CD4-positive, alpha-beta T cell treated with Interleukin-1 beta for 1 hour (primary cell): Measurements from ENCODE around the gene TPPP.
"Not testable (repeated sequence)": the region's sequence is repeated elsewhere in the genome, so short reads cannot be mapped to it uniquely, and the experiment has no call there.

ENCODE experiments used
- DNase-seq, 2 donors: peaks; one replicate each; pipeline ENCODE4 v3.0.0-alpha.2; 2020 to 2022

TPPP gene

DNA sequence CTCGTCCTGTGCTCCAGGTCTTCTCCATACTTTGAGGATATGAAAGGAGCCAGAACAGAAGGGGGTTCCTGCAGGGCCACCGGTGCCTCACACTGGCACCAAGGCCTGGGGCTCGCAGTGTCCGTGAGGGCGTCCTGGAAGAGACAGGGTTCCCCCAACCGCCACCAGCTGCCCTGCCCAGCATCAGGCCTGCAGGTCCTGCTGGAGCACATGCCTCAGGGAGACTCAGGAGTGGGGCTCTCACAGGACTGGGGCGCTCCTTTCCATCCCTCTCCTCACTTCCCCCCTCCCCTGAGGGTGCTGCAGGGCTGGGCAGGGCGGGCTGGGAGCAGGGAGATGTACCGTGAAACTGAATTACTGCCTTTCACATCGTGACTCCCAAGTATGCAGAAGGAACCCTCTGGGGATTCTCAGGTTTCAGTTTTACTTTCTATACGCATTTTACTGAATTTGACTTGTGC lies 49.3 kb downstream of the TPPP start:
- no peak for DNase-seq

DNA sequence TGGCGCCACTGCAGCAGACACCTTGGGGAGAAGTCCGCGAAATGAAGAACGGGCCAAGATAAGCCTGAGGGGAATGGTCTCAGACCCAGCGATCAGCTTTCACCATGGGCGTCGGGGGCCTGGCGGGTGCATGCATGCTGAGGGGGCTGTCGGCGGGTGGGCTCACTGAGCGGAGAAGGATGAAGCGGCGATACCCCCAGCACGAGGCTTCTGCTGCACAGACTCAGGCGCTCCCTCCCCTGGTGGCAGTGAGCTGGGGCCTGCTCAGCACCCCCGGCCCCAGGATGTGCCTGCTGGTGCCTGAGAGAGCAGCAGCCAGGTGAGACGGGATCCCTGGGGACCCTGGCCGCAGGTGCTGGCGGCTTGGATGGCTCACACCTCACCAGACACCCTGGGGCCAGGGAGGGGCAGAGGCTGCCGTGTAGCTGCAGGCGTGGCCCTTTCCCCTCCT lies 49.8 kb downstream of the TPPP start:
- DNase-seq, result no peak

DNA sequence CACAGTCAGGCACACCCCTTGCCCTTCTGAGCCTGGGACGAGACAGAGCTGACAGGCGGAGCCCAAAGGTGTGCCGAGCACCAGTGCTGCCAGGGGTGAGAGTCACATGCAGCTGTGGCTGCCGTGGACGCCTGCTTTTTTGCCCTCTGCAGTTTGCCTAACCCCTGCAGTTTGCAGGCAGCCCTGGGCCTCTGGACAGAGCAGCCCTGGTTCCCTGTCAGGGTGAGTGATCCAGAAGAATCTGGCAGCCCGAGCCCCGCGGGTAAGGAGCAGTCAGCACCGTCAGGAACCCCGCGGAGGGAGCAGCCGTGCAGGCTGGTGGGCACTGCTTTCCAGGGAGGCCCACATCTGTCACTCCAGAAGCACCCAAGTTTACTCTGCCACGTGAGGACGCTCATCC lies 50.7 kb downstream of the TPPP start:
- no peak for DNase-seq

DNA sequence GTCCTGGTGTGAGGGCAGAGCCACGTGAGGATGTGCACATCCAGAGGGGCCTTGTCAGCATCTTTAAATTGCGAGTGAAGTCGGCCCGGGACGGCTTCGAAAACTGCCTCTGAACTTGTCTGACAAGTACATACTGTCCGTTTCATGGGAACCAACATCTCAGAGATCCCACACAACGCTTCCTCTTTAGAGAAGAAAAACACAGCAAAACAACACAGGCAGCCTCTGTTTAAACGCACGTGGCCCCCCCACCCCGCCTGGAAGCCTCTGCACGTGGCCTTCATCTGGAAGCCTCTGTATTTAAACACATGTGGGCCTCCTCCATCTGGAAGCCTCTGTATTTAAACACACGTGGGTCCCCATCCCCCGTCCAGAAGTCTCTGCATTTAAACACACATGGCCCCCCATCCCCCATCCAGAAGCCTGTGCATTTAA lies 51.8 kb downstream of the TPPP start:
- no peak for DNase-seq

DNA sequence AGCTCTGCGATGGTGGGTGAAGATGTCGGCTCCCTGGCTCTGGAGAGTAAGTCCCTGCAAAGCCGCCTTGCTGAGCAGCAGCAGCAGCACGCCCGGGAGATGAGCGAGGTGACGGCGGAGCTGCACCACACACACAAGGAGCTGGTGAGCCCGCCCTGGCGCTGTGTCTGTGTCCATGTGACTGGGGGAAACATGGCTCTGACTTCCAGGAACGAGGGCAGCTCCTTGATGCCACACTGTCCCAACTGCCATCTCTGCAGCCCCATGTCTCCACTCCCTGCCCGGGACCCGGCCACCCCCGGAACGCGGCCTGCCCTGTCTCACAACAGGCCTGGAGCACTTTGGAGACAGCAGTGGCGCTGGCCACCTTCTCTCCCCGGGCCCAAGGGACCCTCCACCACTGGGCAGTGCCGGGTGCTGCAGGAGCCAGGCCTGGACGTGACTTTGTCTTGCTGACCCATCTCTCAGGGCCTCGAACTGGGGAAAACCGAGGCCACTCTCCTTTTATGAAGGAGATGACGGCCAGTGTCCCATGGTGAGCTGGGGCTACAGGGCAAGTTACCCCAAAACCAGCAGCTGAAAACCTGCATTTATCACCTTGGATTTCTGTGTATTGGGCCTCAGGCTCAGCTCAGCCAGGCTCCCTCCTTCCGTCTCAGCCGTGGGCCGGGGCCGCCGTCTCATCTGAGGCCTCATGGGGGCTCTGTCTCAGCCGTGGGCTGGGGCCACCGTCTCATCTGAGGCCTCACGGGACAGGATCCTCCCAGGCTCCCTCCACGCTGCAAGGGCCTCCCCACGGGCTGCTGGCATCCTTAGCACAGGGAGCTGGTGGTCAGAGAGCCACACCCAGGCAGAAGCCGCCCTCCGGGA lies 52.5 kb downstream of the TPPP start:
- no peak for DNase-seq

DNA sequence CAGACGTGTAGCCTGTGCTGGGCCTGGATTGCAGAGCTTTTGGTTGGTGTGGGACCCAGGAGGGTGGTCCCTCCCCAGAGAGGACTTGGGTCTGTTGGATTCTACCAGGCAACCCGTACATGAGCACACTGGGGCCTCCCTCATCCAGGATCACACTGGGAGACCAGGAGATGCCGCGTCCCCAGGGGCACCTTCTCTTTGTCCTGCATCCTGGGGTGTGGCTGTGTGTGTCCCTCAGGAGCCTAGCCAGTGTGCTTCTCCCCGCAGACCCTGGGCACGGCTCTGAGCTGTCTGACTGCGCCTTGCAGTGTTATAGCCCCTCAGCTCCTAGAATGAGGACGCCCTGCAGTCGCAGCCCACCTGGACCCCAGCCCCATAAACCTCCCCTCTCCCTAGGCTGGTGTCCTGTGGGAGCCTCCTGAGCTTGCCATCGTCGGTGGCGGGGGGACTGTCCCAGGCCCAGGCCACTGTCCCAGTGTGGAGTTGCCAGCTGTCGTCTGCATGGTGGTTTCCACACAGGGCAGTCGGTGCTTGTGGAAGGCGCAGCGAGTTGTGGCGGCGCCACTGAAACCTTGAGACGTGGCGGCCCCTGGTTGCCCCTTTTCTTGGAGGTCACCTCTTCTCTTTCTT lies 53.5 kb downstream of the TPPP start:
- no peak for DNase-seq

DNA sequence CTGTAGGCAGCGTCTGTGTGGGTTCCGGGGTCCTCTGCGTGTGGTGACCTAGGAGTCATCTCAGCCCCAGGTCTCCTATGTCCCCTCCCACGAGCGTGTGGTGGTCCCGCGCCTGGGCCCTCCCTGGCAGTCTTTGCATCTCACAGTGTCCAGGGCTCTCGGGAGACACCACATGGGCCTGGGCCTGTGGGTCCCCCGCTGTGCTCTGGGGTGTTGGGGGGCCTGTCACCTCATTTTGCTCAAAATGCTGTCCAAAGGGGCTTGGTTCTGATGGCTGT lies 54.0 kb downstream of the TPPP start:
- DNase-seq, result no peak

DNA sequence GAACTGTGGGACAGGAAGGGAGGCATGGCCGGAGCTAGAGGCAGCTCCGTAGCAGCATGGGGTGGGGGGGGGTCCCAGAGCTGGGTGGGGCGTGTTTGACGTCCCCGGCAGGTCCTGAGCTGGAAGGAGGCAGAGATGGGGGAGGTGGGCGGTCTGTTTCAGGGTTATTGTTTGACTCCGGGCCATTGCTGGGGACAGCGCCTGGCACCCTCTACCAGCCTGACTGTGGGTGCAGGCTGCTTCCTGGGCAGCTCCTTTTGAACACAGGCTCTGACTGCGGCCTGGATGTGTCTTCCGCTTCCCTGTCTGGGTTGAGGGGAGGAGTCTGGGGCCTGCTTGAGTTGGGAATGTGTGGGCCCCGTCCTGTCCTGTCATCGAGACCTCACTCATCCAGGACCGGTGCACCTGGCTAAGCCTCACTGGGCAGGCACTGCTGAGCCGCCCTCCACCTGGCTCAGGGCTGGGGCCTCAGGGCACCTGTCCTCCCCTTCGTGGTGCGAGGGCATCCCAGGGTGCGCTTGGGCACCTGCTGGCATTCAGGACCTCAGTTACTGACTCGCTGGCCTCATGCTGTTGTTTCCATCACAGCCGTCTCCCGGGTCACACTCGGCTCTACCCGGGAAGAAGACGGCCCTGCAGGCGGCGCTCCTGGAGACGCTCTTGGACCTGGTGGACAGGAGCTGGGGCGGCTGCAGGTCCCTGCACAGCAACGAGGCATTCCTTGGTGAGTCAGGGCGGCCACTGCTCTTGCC lies 54.5 kb downstream of the TPPP start:
- no peak for DNase-seq

DNA sequence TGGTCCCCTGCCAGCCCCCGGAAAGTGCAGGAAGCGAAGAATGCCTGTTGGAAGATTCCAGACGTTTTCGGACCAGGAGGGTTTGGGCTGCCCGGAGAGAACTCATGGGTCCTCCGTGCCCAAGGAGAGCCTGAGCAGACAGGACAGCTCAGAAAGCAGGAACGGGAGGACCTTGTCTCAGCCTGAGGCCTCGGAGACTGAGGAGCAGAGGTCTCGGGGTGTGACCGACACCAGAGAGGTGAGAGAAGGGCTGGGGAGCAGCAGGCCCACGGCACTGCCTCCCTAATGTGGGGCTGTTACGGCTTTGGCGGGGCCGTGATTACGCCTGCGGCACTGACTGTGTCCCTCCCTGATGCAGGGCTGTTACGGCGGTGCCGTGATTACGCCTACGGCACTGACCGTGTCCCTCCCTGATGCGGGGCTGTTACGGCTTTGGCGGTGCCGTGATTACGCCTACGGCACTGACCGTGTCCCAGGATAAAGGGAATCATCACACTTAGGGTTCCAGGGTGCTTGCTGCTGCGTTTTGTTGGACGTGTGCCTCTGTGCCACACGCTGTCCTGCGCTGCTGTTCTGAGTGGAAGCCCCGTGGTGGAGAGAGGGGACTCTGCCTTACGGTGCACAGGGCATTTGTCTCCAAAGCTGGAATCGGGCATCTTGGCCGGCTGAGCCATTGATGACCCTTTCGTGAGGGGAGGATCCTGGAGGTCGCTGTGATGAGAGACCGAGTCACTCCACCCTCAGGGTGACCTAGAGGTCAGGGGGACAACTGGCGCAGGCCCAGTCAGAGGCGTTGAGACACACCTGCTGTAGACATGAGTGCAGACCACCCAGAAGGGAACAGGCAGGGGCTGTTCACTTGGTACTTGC lies 55.3 kb downstream of the TPPP start:
- DNase-seq, result no peak

DNA sequence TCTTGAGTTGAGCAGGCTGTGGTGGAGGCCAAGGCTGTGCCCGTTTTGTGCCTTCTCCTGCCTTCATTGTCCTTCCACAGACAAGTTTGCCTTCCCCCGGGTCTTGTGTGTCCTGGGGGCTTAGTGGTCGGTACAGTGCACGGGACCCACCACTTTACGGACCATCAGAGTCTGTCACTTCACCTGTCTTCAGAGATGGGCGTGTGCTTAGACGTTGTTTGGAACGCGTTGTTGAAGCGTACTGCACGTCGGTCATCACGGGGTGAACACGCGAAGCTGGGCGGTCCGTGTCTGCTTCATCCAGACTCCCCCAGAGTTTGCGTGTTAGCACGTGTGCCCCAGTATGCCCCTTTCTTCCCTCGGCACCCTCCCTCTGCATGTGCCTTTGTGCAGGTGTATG lies 56.2 kb downstream of the TPPP start:
- no peak for DNase-seq

DNA sequence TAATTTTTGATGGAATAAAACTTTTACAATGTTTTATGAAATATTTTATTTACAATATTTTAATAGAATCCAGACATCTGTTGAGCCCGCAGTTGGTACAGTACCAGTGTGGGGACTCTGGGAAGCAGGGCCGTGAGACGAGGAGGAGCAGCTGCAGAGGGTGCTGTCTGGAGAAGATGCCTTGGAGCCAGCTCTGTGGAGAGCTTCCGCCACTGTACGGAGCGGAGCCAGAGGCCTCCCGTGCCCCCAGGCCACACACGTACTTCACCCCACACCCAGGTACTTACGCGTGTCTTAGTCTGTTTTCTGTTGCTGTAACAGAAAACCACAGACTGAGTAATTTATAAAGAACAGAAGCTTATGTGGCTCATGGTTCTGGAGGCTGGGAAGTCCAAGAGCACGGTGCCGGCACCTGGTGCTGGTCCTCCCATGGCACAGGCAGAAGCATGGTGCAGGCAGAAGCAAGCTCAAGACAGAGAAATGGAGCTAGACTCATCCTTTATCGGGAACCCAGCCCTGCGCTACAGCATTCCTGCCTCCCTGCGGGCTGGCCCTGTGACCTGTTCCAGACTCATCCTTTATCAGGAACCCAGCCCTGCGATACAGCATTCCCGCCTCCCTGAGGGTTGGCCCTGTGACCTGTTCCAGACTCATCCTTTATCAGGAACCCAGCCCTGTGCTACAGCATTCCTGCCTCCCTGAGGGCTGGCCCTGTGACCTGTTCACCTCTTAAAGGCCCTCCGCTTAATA lies 57.7 kb downstream of the TPPP start:
- no peak for DNase-seq

DNA sequence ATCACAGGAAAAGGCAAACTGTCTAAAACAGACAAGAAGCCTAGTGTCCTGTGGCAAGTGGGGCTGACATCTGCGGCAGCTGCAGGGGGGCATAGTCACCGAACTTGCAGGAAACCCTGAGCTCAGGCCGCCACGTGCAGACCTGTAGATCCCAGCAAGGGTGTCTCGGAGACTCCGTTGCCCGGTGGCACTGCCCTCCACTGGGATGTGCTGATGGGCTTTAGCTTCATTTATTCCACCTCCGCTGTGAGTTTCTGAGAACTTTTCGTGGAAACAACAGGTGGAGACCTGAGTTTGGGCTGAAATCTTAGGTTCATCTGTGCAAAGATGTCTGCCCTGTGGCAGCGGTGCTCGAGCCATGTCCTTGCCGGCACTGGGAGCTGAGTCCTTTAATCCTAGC lies 59.0 kb downstream of the TPPP start:
- no peak for DNase-seq

DNA sequence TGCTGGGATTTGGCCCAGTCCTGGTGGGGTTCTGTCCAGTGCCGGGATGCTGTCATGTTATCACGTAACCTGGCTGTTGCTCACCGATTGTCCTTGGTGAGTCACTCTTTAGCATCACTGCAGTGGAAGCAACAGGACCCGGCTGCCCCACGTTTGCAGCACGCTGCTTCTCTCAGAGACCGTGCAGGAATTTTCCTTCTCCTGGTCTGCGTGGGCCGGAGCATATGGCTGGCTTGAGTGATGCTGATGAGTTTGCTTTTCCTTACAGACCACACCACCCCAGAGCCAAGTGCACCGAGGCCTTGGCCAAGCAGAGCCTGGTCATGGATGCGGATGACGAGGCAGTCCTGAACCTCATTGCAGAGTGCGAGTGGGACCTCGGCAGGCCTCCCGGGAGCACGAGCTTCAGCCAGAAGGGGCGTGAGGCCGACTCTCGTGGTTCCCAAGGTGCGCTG lies 59.6 kb downstream of the TPPP start:
- no peak for DNase-seq

DNA sequence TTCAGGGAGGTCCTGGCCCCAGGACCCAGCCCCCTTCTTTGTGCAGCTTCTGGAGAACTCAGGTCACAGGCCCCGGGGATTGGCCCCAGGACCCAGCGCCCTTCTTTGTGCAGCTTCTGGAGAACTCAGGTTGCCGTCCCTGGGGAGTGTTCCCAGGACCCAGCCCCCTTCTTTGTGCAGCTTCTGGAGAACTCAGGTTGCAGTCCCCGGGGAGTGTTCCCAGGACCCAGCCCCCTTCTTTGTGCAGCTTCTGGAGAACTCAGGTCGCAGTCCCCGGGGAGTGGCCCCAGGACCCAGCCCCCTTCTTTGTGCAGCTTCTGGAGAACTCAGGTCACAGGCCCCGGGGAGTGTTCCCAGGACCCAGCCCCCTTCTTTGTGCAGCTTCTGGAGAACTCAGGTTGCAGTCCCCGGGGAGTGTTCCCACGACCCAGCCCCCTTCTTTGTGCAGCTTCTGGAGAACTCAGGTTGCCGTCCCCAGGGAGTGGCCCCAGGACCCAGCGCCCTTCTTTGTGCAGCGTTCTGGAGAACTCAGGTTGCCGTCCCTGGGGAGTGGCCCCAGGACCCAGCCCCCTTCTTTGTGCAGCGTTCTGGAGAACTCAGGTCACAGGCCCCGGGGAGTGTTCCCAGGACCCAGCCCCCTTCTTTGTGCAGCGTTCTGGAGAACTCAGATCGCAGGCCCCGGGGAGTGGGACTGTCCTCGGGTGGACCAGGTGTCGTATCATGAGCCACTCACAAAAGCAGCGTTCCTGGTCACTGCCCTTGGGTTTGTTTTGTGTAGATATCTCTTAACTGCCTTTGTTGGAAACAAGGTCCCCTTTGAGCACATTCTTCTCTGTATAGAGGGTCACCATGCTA lies 64.6 kb downstream of the TPPP start:
- DNase-seq, result not testable (repeated sequence)

DNA sequence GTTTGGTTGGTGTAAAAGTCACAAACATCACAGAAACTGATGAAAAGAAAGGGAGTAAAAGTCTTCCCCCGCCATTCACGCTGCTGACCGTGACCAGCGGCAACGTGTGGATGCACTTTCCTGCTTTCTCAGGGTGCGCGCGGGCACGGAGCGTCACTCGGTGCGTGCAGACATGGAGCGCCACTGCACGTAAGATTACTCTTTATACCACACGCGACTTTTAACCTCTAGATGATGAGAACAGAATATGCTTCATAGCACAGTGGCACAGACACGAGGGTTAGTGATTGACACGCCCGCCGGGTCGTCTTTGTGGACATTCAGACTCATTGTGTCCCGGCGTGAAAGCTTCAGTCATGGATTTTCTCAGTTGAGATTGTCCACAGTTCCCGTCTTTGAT lies 65.3 kb downstream of the TPPP start:
- DNase-seq, result no peak

DNA sequence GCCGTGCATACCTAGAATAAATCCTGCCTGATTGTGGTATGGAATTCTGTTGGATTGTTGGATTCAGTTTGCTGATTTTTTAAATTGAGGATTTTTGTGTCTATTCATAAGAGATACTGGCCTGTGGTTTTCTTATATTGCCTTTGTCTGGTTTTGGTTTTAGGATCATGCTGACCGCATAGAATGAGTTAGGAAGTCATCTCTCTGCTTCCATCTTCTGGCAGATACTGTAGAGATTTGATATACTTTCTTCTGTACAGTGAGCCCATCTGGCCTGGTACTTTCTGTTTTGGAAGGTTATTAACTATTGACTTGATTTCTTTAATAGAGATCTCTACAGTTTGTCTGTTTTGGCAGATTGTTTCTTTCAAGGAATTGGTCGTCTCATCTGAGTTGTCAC lies 66.3 kb downstream of the TPPP start:
- DNase-seq, result no peak

DNA sequence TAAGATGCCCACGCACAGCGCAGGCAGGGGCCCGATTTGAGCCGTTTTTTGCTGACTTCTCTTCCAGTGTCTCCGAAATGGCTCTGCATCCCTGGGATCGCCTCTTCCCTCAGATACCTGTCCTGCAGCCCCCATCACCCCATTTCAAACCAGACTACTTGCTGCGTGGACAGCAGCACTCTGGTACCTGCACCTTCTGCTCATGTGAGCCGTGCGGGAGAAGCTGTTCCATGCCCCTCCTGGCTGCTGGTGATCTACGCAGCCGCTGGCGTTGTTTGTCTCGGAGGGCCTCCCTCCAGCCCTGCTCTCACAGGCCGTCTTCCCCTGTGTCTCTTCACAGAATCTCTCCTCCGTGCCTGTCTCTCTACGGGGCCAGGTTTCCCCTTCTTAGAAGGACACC lies 67.6 kb downstream of the TPPP start:
- no peak for DNase-seq

DNA sequence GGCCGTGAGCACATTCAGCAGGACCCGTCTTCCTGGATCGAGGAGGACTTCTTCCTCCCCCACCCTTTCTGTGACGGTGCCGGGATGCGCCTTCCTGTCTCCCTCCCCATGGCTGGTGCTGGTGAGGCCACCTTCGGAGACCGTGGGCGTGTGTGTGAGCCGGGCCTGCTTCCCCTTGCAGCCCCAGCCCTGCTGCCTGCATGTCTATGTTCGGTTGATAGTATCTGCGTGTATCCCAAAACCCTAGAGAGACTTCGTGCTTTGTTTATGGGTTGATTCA lies 68.3 kb downstream of the TPPP start:
- no peak for DNase-seq

DNA sequence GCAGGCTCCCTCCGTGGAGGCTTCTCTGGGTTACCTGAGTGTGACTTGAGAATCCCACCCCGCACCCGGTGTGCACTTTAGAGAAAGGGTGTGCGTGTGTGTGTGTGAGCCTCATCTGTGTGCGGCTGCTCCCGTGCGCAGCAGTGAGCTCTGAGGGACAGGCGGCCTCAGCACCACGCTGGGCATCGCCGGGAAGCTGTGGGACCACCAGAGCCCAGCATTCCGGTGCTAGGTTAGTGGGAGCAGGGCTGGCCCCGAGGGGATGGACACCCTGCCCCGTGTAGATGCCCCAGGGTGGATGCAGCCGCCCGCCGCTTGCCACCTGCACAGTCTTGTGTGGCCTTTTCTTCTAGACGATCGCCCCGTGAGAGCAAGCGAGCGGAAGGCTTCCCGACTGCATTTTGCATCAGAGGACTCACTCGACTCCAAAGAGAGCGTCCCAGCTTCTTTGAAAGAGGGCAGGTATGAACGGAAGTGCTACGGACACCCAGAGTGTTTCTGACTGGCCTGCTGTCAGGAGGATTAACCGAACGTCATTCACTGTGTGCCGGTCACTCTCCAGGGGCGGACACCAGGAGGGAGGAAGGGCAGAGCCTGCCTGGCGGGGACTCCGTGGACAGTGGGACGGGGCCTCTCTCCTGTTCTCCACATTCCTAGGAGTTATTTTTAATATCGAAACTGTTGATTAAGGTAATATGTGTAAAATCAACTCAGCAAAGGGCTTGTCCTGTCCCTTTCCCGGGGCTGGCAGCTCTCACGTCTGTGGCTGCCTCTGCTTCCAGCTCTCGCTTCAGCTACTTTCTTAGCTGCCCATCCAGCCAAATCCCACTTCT lies 68.8 kb downstream of the TPPP start:
- DNase-seq, result no peak

DNA sequence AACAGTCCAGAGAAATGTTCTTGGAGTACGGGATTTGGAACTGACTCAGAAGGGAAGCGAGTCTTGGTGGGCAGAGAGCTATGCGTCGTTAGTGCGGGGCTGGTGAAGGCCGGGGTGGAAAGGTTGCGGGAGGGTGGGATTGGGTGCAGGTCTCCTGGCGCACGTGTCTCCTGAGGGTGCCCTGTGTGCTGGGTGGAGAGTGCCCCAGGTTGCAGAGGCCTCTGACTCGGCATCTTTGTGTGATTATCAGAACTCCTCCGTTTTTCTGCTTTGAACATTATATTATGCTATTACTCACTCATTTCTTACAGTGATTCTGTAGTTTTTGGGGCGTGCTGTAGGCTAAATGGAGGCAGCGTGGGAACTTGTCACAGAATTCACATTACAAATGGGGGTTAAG lies 69.6 kb downstream of the TPPP start:
- DNase-seq, result no peak
